K562 (cell line): ENCODE results near the gene NQO2. TPM values are rescaled to one million over a fixed set of nuclear protein-coding genes. Genes with fewer than 3 reads are reported as not detected.

ENCODE experiments used
- ATAC-seq: fragments of 200-7000 bp; cut with Tn5 transposase; 3 replicates; pipeline ENCODE4 v1.9.1; 2020; ENCODE audit warnings: moderate library complexity
- BruUV-seq: library from RNA; stranded (reverse); fragments of 400-500 nt; replicated peaks from 2 replicates; lab custom pipeline; 2021; lab: Mats Ljungman, UMichigan
- CTCF ChIA-PET: fragments of 300-600 bp; formaldehyde crosslinking; extraction: SDS; loops from one replicate; lab custom pipeline; 2021; ENCODE audit warnings: low intra/inter-chr PET ratio; lab: Yijun Ruan, JAX
- POLR2A ChIA-PET: fragments of 300-600, 350-650 bp; sonication (Branson Sonifier 250); formaldehyde crosslinking; extraction: SDS; loops from one replicate; lab custom pipeline; 2021; ENCODE audit warnings: antibody characterized with exemption, inconsistent platforms; lab: Yijun Ruan, JAX
- DNase-seq, 4 experiments: peaks; one replicate each; pipeline versions ENCODE4 v3.0.0 to v3.0.0-alpha.2; 2011 to 2018; ENCODE audit warnings: low spot score in 3 of 4, mixed read lengths in 3 of 4; ENCODE audit errors: extremely low read depth in 1 of 4
- FAIRE-seq: peaks from 2 replicates; lab custom pipeline; 2011; peaks lifted over from hg19 to GRCh38; lab: Jason Lieb, UNC
- H2AFZ ChIP-seq: 2 replicates; pipeline ENCODE4 v1.6.0; 2011; ENCODE audit warnings: low read depth, low read length, control low read depth, inconsistent platforms
- H3K27ac ChIP-seq: fragments of 200-600 bp; 3 replicates; pipeline ENCODE4 v1.8.0; 2011; ENCODE audit warnings: low read depth, mild to moderate bottlenecking, control low read depth, inconsistent platforms, low read length, moderate library complexity, mixed read lengths; ENCODE audit errors: extremely low read depth
- H3K27me3 ChIP-seq, 2 experiments: fragments of 300-600 bp in 1 of 2; 2 replicates in 1 of 2; 3 replicates in 1 of 2; pipeline versions ENCODE4 v1.6.0 to v1.8.0; 2011; ENCODE audit warnings: inconsistent platforms in 2 of 2, low read length in 2 of 2, mild to moderate bottlenecking in 1 of 2, mixed read lengths in 1 of 2, moderate library complexity in 1 of 2; ENCODE audit not compliant: control insufficient read depth in 2 of 2, insufficient read depth in 2 of 2
- H3K36me3 ChIP-seq: fragments of 300-600 bp; 3 replicates; pipeline ENCODE4 v1.8.0; 2011; ENCODE audit warnings: mild to moderate bottlenecking, low read length, inconsistent platforms; ENCODE audit not compliant: control insufficient read depth, insufficient read depth
- H3K4me1 ChIP-seq, 2 experiments: fragments of 200-600 bp in 1 of 2; replicated peaks in 1 of 2; 2 replicates in 1 of 2; 3 replicates in 1 of 2; pipeline versions ENCODE4 v1.5.1 to v1.8.0; 2011; ENCODE audit warnings: inconsistent platforms in 2 of 2, low read length in 2 of 2, mild to moderate bottlenecking in 1 of 2, mixed read lengths in 1 of 2, moderate library complexity in 1 of 2; ENCODE audit not compliant: control insufficient read depth in 2 of 2, insufficient read depth in 2 of 2
- H3K4me2 ChIP-seq: 2 replicates; pipeline ENCODE4 v1.6.1; 2011; ENCODE audit warnings: low read length, control low read depth, inconsistent platforms, mixed read lengths; ENCODE audit not compliant: insufficient read depth
- H3K4me3 ChIP-seq: fragments of 200-600 bp; sonication (generic), shearing (Covaris generic); 2 replicates; pipeline ENCODE4 v1.5.1; 2016; ENCODE audit warnings: control low read depth, inconsistent platforms
- H3K79me2 ChIP-seq: fragments of 200-600 bp; 3 replicates; pipeline ENCODE4 v1.8.0; 2011; ENCODE audit warnings: low read length, inconsistent platforms; ENCODE audit not compliant: control insufficient read depth, insufficient read depth
- H3K9ac ChIP-seq, 2 experiments: 2 replicates each; pipeline versions ENCODE4 v1.6.0 to v1.6.1; 2011; ENCODE audit warnings: low read depth in 2 of 2, low read length in 2 of 2, control low read depth in 1 of 2, inconsistent platforms in 1 of 2, mild to moderate bottlenecking in 1 of 2, mixed read lengths in 1 of 2; ENCODE audit not compliant: insufficient read depth in 1 of 2
- H3K9me1 ChIP-seq: one replicate; pipeline ENCODE4 v1.6.0; 2011; ENCODE audit warnings: inconsistent platforms, mild to moderate bottlenecking, low read length, moderate library complexity; ENCODE audit not compliant: control insufficient read depth, insufficient read depth
- H3K9me3 ChIP-seq: replicated peaks from 2 replicates; pipeline ENCODE4 v1.5.1; 2011; ENCODE audit warnings: low read depth, low read length, inconsistent platforms; ENCODE audit not compliant: control insufficient read depth, insufficient read depth
- H4K20me1 ChIP-seq: replicated peaks from 2 replicates; pipeline ENCODE4 v1.6.1; 2011; ENCODE audit warnings: low read length, inconsistent platforms, mixed read lengths; ENCODE audit not compliant: control insufficient read depth, insufficient read depth
- CBFA2T3 ChIP-seq: fragments of 450-650 bp; IDR thresholded peaks from 2 replicates; pipeline ENCODE4 v1.6.1; 2017
- CTBP1 ChIP-seq: fragments of 450-650 bp; IDR thresholded peaks from 2 replicates; pipeline ENCODE4 v1.6.1; 2016; ENCODE audit warnings: borderline replicate concordance
- DDX20 ChIP-seq: fragments of 450-650 bp; IDR thresholded peaks from 2 replicates; pipeline ENCODE4 v1.6.1; 2016; ENCODE audit warnings: missing genetic modification characterization, low read depth, mild to moderate bottlenecking, missing compliant biosample characterization, moderate library complexity
- DMBX1 ChIP-seq: fragments of 250-450 bp; sonication (Bioruptor Pico); IDR thresholded peaks from 2 replicates; pipeline ENCODE4 v1.8.0; 2022; ENCODE audit warnings: inconsistent platforms, mild to moderate bottlenecking, moderate library complexity, borderline replicate concordance
- ELF1 ChIP-seq: fragments of 200-800 bp; sonication (Bioruptor generic); IDR thresholded peaks from 2 replicates; pipeline ENCODE4 v1.6.1; 2016; ENCODE audit warnings: missing genetic modification characterization, missing compliant biosample characterization
- HDAC3 ChIP-seq: fragments of 450-650 bp; IDR thresholded peaks from 2 replicates; pipeline ENCODE4 v1.6.1; 2018; ENCODE audit warnings: borderline replicate concordance, mild to moderate bottlenecking, moderate library complexity; ENCODE audit not compliant: partially characterized antibody
- HLTF ChIP-seq: fragments of 450-650 bp; IDR thresholded peaks from 2 replicates; pipeline ENCODE4 v1.6.1; 2016
- JUND ChIP-seq, 2 experiments: IDR thresholded peaks; 2 replicates in 1 of 2; 3 replicates in 1 of 2; pipeline ENCODE4 v1.6.1; 2011; ENCODE audit warnings: borderline replicate concordance in 2 of 2, low read depth in 2 of 2, low read length in 2 of 2, improper control_type of control experiment in 1 of 2, missing biosample characterization in 1 of 2, missing genetic modification characterization in 1 of 2, missing genetic modification reagents in 1 of 2
- KLF16 ChIP-seq: IDR thresholded peaks from 2 replicates; pipeline ENCODE4 v1.6.1; 2016; ENCODE audit warnings: antibody characterized with exemption
- MEF2D ChIP-seq: conservative IDR thresholded peaks from 2 replicates; pipeline ENCODE4 v1.6.1; 2016; ENCODE audit warnings: low read depth, missing genetic modification characterization, missing compliant biosample characterization
- PBX2 ChIP-seq, 2 experiments: IDR thresholded peaks in 1 of 2; conservative IDR thresholded peaks in 1 of 2; 2 replicates each; pipeline ENCODE4 v1.6.1; 2016; ENCODE audit warnings: low read depth in 2 of 2, mild to moderate bottlenecking in 1 of 2, missing compliant biosample characterization in 1 of 2, missing genetic modification characterization in 1 of 2, moderate library complexity in 1 of 2
- POLR2G ChIP-seq: fragments of 200-400 bp; formaldehyde crosslinking; IDR thresholded peaks from 2 replicates; pipeline ENCODE4 v1.6.1; 2017; ENCODE audit warnings: low read depth, mild to moderate bottlenecking, antibody characterized with exemption, low read length, moderate library complexity
- ZBED1 ChIP-seq: IDR thresholded peaks from 2 replicates; pipeline ENCODE4 v1.6.1; 2014
- ZC3H11A ChIP-seq: IDR thresholded peaks from 2 replicates; pipeline ENCODE4 v1.6.1; 2012; ENCODE audit warnings: low read depth, low read length, improper control_type of control experiment
- ZNF175 ChIP-seq: fragments of 200-800 bp; sonication (Bioruptor generic); IDR thresholded peaks from 2 replicates; pipeline ENCODE4 v1.6.1; 2016; ENCODE audit warnings: low read depth, mild to moderate bottlenecking, missing genetic modification characterization, missing compliant biosample characterization
- ZNF224 ChIP-seq: sonication (generic); formaldehyde crosslinking; IDR thresholded peaks from 2 replicates; pipeline ENCODE4 v1.8.0; 2022; ENCODE audit warnings: mild to moderate bottlenecking, missing genetic modification reagents
- ZNF699 ChIP-seq: fragments of 250-450 bp; sonication (Bioruptor Pico); IDR thresholded peaks from 2 replicates; pipeline ENCODE4 v1.8.0; 2021; ENCODE audit warnings: mild to moderate bottlenecking, moderate library complexity; ENCODE audit not compliant: insufficient replicate concordance
- whole genome bisulfite sequencing: fragments of 100-300 bp; shearing (Covaris generic); methylation state at CpG from one replicate; pipeline ENCODE4 v1.1.6; 2016; ENCODE audit warnings: low coverage, mixed read lengths; ENCODE audit not compliant: insufficient coverage; ENCODE audit errors: missing lambda C conversion rate; 5-methylcytosine and 5-hydroxymethylcytosine counted together
- in situ Hi-C: fragments of 300-500 bp; cut with MboI; formaldehyde crosslinking; loops from 4 replicates; pipeline ENCODE4 v1.15.0; 2018; ENCODE audit warnings: inconsistent platforms, mixed read lengths
- intact Hi-C: fragments of 100-400 bp; cut with micrococcal nuclease; formaldehyde crosslinking; loops from 2 replicates; pipeline ENCODE4 v1.14.2; 2022
- polyA plus RNA-seq, 8 experiments: library from polyadenylated mRNA; depleted of rRNA in 4 of 8; stranded (reverse) in 5 of 8; unstranded in 3 of 8; fragments of >200 nt; fragmentation: Nextera tagmentation in 2 of 8; fragmentation: Illumina TruSeq in 1 of 8; extraction: Ambion mirVana in 2 of 8; extraction: Trizol in 1 of 8; gene quantifications; 2 replicates each; pipeline versions ENCODE4 v1.2.1 to v1.2.3, GENCODE V29; 2011 to 2014; ENCODE audit warnings: inconsistent platforms in 1 of 8, missing spikeins in 1 of 8
- total RNA-seq, 7 experiments: library from RNA; depleted of rRNA in 6 of 7; stranded (reverse); fragments of >200 nt in 6 of 7; fragmentation: Illumina TruSeq in 2 of 7; extraction: Trizol in 2 of 7; gene quantifications; 2 replicates each; pipeline versions ENCODE4 v1.2.1 to v1.2.3, GENCODE V29; 2011 to 2021; ENCODE audit warnings: low replicate concordance in 1 of 7

Gene NQO2
- total and polyA plus RNA-seq, 9 of the 15 experiments (the other 6 are each of a cell fraction or from before 2014, with no cell fraction given), result 54.6 to 214 (median 116) TPM

GRCh38 chr6:3026791-3027626, 27.3 kb downstream of the NQO2 start:
- FAIRE-seq (peak; percentile 94), DNase-seq (peak; percentile 59 to 92 (median 74)), ATAC-seq (peak; percentile 22)
- peaks cover 10% of the 10 kb centered on the region; the same call in 1 of the 3 replicates for H3K36me3 ChIP-seq
- H3K79me2 ChIP-seq, result peaks cover 23% of the 10 kb centered on the region
- CTCF ChIA-PET, result no interaction called here
- no peaks in the 10 kb centered on the region for H4K20me1 ChIP-seq
- peaks cover 30 to 45% of the 10 kb centered on the region in 2 experiments for H3K4me1 ChIP-seq
- H3K27me3 ChIP-seq, result no peaks in the 10 kb centered on the region
- POLR2A ChIA-PET, result interaction anchor here (0.7 to 6.1 kb wide), 21 partner anchors 8 to 299 kb away, joined by 3 to 50 read pairs (median 3); partner anchors contain the start of genes NQO2, RIPK1, SERPINB1 and SERPINB9
- H3K9me1 ChIP-seq, result no peaks in the 10 kb centered on the region
- H3K9ac ChIP-seq, result peak overlapping the region; percentile 49 to 64; a peak in 3 of 4 replicates
- in situ Hi-C loops, result no loop called here
- peak overlapping the region; percentile 83 for H2AFZ ChIP-seq
- no peak overlapping the region for H3K4me3 ChIP-seq
- WGBS, result 51% methylated on average over 20 of the region's 20 CpGs
- H3K9me3 ChIP-seq, result no peaks in the 10 kb centered on the region
- H3K27ac ChIP-seq, result peak overlapping the region; percentile 77
- intact Hi-C loops, result loop anchor here (1.0 kb wide), 1 partner anchor 27 kb away; no protein-coding TSS in a partner anchor
- no TSS peak for BruUV-seq
- H3K4me2 ChIP-seq, result peak overlapping the region; percentile 65
- TF ChIP-seq HLTF (no peak), POLR2G (peak; percentile 29; the same call in 1 of the 2 replicates), JUND (IDR thresholded peaks at IDR 0.05; ENCODE audit: borderline replicate concordance, low read depth, low read length) (peak; percentile 51), JUND (tag; IDR thresholded peaks at IDR 0.05; ENCODE audit: borderline replicate concordance, low read depth, low read length) (peak; percentile 64; the same call in 1 of the 3 replicates), CTBP1 (peak; percentile 88), ZNF175 (peak; percentile 42; the same call in 1 of the 2 replicates), HDAC3 (peak; percentile 54), DDX20 (tag) (0 out of 2 replicates have a peak, but pooled peaks have one; percentile 44), ZBED1 (0 out of 2 replicates have a peak, but pooled peaks have one; percentile 21), ZC3H11A (0 out of 2 replicates have a peak, but pooled peaks have one; percentile 34), ELF1 (tag) (peak; percentile 58; the same call in 1 of the 2 replicates), ZNF699 (CRISPR knock-in tag) (no peak), KLF16 (peak; percentile 36; the same call in 1 of the 2 replicates), CBFA2T3 (peak; percentile 93), ZNF224 (no peak), MEF2D (tag) (peak; percentile 71), DMBX1 (CRISPR knock-in tag) (peak; percentile 89), PBX2 (CRISPR knock-in tag; IDR thresholded peaks at IDR 0.05; ENCODE audit: low read depth) (no peak), PBX2 (tag; conservative IDR thresholded peaks at IDR 0.05; ENCODE audit: low read depth) (peak; percentile 31)
